HCT116 (cell line): ENCODE results near the gene FMN1. TPM values are rescaled to one million over a fixed set of nuclear protein-coding genes. Genes with fewer than 3 reads are reported as not detected.

Experiments
- ATAC-seq: fragments of 200-7000 bp; cut with Tn5 transposase; 2 replicates; pipeline ENCODE4 v1.9.1; 2020; ENCODE audit warnings: mild to moderate bottlenecking, moderate library complexity
- BruUV-seq: library from RNA; stranded (reverse); fragments of 400-500 nt; replicated peaks from 2 replicates; lab custom pipeline; 2021; lab: Mats Ljungman, UMichigan
- CTCF ChIA-PET: fragments of 300-600 bp; sonication (Branson Sonifier 250); formaldehyde crosslinking; loops from one replicate; lab custom pipeline; 2021; ENCODE audit warnings: antibody characterized with exemption; lab: Charles Lee
- POLR2A ChIA-PET: fragments of 300-600, 350-600 bp; sonication (Branson Sonifier 250); formaldehyde crosslinking; loops from one replicate; lab custom pipeline; 2021; ENCODE audit warnings: antibody characterized with exemption; lab: Charles Lee
- RAD21 ChIA-PET, 2 experiments: fragments of 300-600 bp; sonication (Branson Sonifier 250); formaldehyde crosslinking; loops; one replicate each; lab custom pipeline; 2023; ENCODE audit warnings: low total read pairs in 2 of 2; ENCODE audit not compliant: uncharacterized antibody in 2 of 2, unreplicated experiment in 2 of 2, low non-redundant PET in 1 of 2; lab: Charles Lee
- DNase-seq: peaks from one replicate; pipeline ENCODE4 v3.0.0-alpha.2; 2010; ENCODE audit warnings: low read depth, low spot score
- H2AFZ ChIP-seq: fragments of 200-600 bp; shearing (Covaris generic), sonication (generic); 2 replicates; pipeline ENCODE4 v1.6.1; 2017; ENCODE audit warnings: low read depth, mixed run types, mixed read lengths, antibody characterized with exemption, low read length; ENCODE audit not compliant: poor library complexity, severe bottlenecking
- H3K27ac ChIP-seq: 2 replicates; pipeline ENCODE4 v1.5.1; 2012; ENCODE audit warnings: low read depth, low read length
- H3K27me3 ChIP-seq: fragments of 200-600 bp; sonication (generic); 2 replicates; pipeline ENCODE4 v1.6.1; 2016; ENCODE audit warnings: mixed run types, low read length, mixed read lengths; ENCODE audit not compliant: insufficient read depth
- H3K36me3 ChIP-seq, 2 experiments: fragments of 200-500 bp in 1 of 2; fragments of 200-600 bp in 1 of 2; sonication (Bioruptor generic) in 1 of 2; sonication (generic) in 1 of 2; 2 replicates each; pipeline versions ENCODE4 v1.5.1 to v1.6.1; 2014 to 2016; ENCODE audit warnings: low read length in 2 of 2, inconsistent platforms in 1 of 2, mixed read lengths in 1 of 2, mixed run types in 1 of 2; ENCODE audit not compliant: insufficient read depth in 2 of 2, control insufficient read depth in 1 of 2
- H3K4me1 ChIP-seq, 2 experiments: fragments of 200-600 bp in 1 of 2; sonication (generic) in 1 of 2; 2 replicates each; pipeline versions ENCODE4 v1.5.1 to v1.6.1; 2012 to 2017; ENCODE audit warnings: low read length in 2 of 2, inconsistent platforms in 1 of 2, mild to moderate bottlenecking in 1 of 2, mixed read lengths in 1 of 2, mixed run types in 1 of 2, moderate library complexity in 1 of 2; ENCODE audit not compliant: insufficient read depth in 2 of 2, control insufficient read depth in 1 of 2
- H3K4me2 ChIP-seq: fragments of 200-600 bp; sonication (generic); 2 replicates; pipeline ENCODE4 v1.6.1; 2017; ENCODE audit warnings: mixed run types, low read length, mixed read lengths
- H3K4me3 ChIP-seq, 2 experiments: fragments of 200-600 bp in 1 of 2; sonication (generic) in 1 of 2; replicated peaks in 1 of 2; 2 replicates each; pipeline ENCODE4 v1.5.1; 2011 to 2016; ENCODE audit warnings: low read length in 2 of 2, control low read depth in 1 of 2, low read depth in 1 of 2, mild to moderate bottlenecking in 1 of 2, mixed read lengths in 1 of 2, mixed run types in 1 of 2
- H3K79me2 ChIP-seq: fragments of 200-600 bp; sonication (generic); 2 replicates; pipeline ENCODE4 v1.6.1; 2017; ENCODE audit warnings: mild to moderate bottlenecking, mixed run types, low read length, moderate library complexity, mixed read lengths; ENCODE audit not compliant: insufficient read depth
- H3K9ac ChIP-seq: fragments of 200-600 bp; sonication (generic); 2 replicates; pipeline ENCODE4 v1.6.1; 2016; ENCODE audit warnings: low read length, mixed read lengths
- H3K9me2 ChIP-seq: fragments of 200-600 bp; sonication (generic), shearing (Covaris generic); 2 replicates; pipeline ENCODE4 v1.6.1; 2017; ENCODE audit warnings: mixed run types, mild to moderate bottlenecking, moderate library complexity; ENCODE audit not compliant: insufficient read depth
- H3K9me3 ChIP-seq, 2 experiments: fragments of 200-500 bp in 1 of 2; fragments of 200-600 bp in 1 of 2; sonication (Bioruptor generic) in 1 of 2; sonication (generic) in 1 of 2; 2 replicates each; pipeline ENCODE4 v1.6.1; 2014 to 2017; ENCODE audit warnings: low read length in 2 of 2, mixed read lengths in 2 of 2, inconsistent platforms in 1 of 2, low read depth in 1 of 2, mild to moderate bottlenecking in 1 of 2, mixed run types in 1 of 2, moderate library complexity in 1 of 2; ENCODE audit not compliant: control insufficient read depth in 1 of 2, insufficient read depth in 1 of 2
- H4K20me1 ChIP-seq: fragments of 200-600 bp; sonication (generic), shearing (Covaris generic); 2 replicates; pipeline ENCODE4 v1.6.1; 2017; ENCODE audit warnings: mixed run types, mild to moderate bottlenecking, moderate library complexity; ENCODE audit not compliant: insufficient read depth
- CEBPB ChIP-seq: IDR thresholded peaks from 2 replicates; pipeline ENCODE4 v1.6.1; 2012; ENCODE audit warnings: low read depth
- CTCF ChIP-seq, 3 experiments: fragments of 200-600 bp in 1 of 3; sonication (generic) in 1 of 3; IDR thresholded peaks in 2 of 3; conservative IDR thresholded peaks in 1 of 3; 2 replicates each; pipeline ENCODE4 v1.5.1; 2012 to 2017; ENCODE audit warnings: low read depth in 2 of 3, low read length in 2 of 3, antibody characterized with exemption in 1 of 3, borderline replicate concordance in 1 of 3, control low read depth in 1 of 3, mild to moderate bottlenecking in 1 of 3, mixed read lengths in 1 of 3, mixed run types in 1 of 3, moderate library complexity in 1 of 3; ENCODE audit not compliant: insufficient read depth in 1 of 3
- EGR1 ChIP-seq: IDR thresholded peaks from 2 replicates; pipeline ENCODE4 v1.6.1; 2012; ENCODE audit warnings: low read depth
- ELF1 ChIP-seq: IDR thresholded peaks from 2 replicates; pipeline ENCODE4 v1.6.1; 2012; ENCODE audit warnings: low read depth, borderline replicate concordance
- FOSL1 ChIP-seq: IDR thresholded peaks from 2 replicates; pipeline ENCODE4 v1.6.1; 2012; ENCODE audit warnings: low read depth
- MAX ChIP-seq: IDR thresholded peaks from 2 replicates; pipeline ENCODE4 v1.6.1; 2012
- POLR2AphosphoS5 ChIP-seq: IDR thresholded peaks from 2 replicates; pipeline ENCODE4 v1.6.1; 2011; ENCODE audit warnings: mild to moderate bottlenecking, low read depth, low read length, moderate library complexity
- RAD21 ChIP-seq: IDR thresholded peaks from 2 replicates; pipeline ENCODE4 v1.6.1; 2012; ENCODE audit warnings: low read depth, mild to moderate bottlenecking
- REST ChIP-seq: IDR thresholded peaks from 2 replicates; pipeline ENCODE4 v1.6.1; 2012; ENCODE audit warnings: low read depth
- SIN3A ChIP-seq: IDR thresholded peaks from 2 replicates; pipeline ENCODE4 v1.6.1; 2012; ENCODE audit warnings: low read depth
- SP1 ChIP-seq: IDR thresholded peaks from 2 replicates; pipeline ENCODE4 v1.6.1; 2012; ENCODE audit warnings: low read depth
- SRF ChIP-seq: IDR thresholded peaks from 2 replicates; pipeline ENCODE4 v1.6.1; 2012; ENCODE audit warnings: low read depth
- ZFX ChIP-seq: fragments of 450-650 bp; IDR thresholded peaks from 2 replicates; pipeline ENCODE4 v1.6.1; 2017
- intact Hi-C: fragments of 100-400 bp; cut with micrococcal nuclease; formaldehyde crosslinking; loops from 2 replicates; pipeline ENCODE4 v1.10.0; 2022
- total RNA-seq: library from RNA; stranded (reverse); gene quantifications from one replicate; pipeline ENCODE4 v1.2.1, GENCODE V29; 2021; ENCODE audit not compliant: unreplicated experiment

Gene FMN1
- total RNA-seq, 1 experiment from 2014 or later: 0.39 TPM

- DNase-seq: no peak
- intact Hi-C loops: no loop called here
- Histone ChIP-seq H3K9me3 (no peaks in the 10 kb centered on the region), H3K4me3 (no peak overlapping the region), H3K4me2 (no peak overlapping the region), H2AFZ (no peak overlapping the region), H3K36me3 (no peaks in the 10 kb centered on the region), H3K9me2 (no peaks in the 10 kb centered on the region), H3K27ac (no peak overlapping the region), H3K9ac (no peak overlapping the region), H3K4me1 (no peaks in the 10 kb centered on the region), H4K20me1 (no peaks in the 10 kb centered on the region), H3K27me3 (no peaks in the 10 kb centered on the region), H3K79me2 (no peaks in the 10 kb centered on the region)
- CTCF ChIA-PET: no interaction called here
- BruUV-seq: no TSS peak
- RAD21 ChIA-PET: no interaction called here
- no peak for ATAC-seq
- TF ChIP-seq REST (no peak), RAD21 (no peak), ZFX (no peak), SRF (no peak), ELF1 (no peak), FOSL1 (no peak), CTCF (IDR thresholded peaks at IDR 0.05 in 2 of 3, conservative IDR thresholded peaks at IDR 0.05 in 1 of 3; ENCODE audit: borderline replicate concordance in 1 of 3, insufficient read depth in 1 of 3, low read depth in 2 of 3, low read length in 2 of 3) (no peak), SIN3A (no peak), MAX (no peak), SP1 (no peak), CEBPB (no peak), EGR1 (no peak), POLR2AphosphoS5 (no peak)
- POLR2A ChIA-PET: no interaction called here
Observed at GRCh38 chr15:32747921-32748342, 446.6 kb downstream of the FMN1 start.
